ENCODE data around the gene SEL1L3. TPM values are rescaled to one million over a fixed set of nuclear protein-coding genes. Genes with fewer than 3 reads are reported as not detected.

Gene SEL1L3
- total and polyA plus RNA-seq, 7 donors, result 3.5 to 65.6 (median 8.1) TPM

DNA sequence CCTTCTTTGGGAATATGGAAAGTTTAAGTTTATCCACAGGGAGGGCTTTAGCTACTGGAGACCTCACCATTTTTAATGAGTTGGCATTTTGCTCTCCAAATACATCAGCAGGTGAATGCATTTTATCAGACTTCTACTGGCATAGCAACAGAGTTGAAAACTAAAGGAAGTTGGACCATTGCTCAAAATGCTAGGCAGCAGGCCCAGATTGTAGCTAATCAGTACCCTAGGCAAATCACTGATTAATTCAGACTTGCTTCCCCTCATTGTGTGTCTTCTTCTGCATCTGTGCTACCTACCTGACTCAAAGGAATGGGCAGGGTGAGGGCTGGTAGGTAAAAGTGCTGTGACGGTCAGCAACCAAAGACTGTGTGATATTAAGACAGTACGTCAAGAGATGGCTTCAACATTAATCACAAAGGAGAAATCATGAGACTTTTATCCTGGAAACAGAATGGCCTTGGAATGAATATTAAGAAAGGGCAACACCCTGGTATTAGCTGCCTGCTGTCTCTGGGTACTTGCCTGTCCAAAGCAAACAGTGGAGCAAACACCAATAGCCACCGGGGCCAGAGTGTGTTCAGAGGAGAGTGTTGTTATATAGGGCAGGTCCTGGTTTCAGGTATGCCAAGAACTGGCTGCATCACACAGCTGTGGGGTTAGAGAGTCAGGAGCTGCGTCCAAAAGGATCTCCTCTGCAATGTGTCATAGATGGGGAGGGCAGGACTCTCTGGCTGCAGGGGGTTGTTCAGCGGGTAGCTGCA, 34.2 kb upstream of the SEL1L3 start:
- Histone ChIP-seq H3K27ac (no peak overlapping the region), H3K27me3 (no peaks in the 10 kb centered on the region), H3K9me3 (no peaks in the 10 kb centered on the region), H3K4me1 (no peaks in the 10 kb centered on the region), H3K4me3 (no peak overlapping the region), H3K36me3 (no peaks in the 10 kb centered on the region)
- 80 to 85% methylated on average over 5 of the region's 5 CpGs for WGBS, 2 donors
- intact Hi-C loops (cut with DNase I), result no loop called here
- DNase-seq, result no peak
- TF ChIP-seq EP300 (IDR thresholded peaks at IDR 0.05) (no peak), POLR2A (IDR thresholded peaks at IDR 0.05) (no peak), POLR2AphosphoS5 (IDR thresholded peaks at IDR 0.05) (no peak)
- TF ChIP-seq, protein P1, sequence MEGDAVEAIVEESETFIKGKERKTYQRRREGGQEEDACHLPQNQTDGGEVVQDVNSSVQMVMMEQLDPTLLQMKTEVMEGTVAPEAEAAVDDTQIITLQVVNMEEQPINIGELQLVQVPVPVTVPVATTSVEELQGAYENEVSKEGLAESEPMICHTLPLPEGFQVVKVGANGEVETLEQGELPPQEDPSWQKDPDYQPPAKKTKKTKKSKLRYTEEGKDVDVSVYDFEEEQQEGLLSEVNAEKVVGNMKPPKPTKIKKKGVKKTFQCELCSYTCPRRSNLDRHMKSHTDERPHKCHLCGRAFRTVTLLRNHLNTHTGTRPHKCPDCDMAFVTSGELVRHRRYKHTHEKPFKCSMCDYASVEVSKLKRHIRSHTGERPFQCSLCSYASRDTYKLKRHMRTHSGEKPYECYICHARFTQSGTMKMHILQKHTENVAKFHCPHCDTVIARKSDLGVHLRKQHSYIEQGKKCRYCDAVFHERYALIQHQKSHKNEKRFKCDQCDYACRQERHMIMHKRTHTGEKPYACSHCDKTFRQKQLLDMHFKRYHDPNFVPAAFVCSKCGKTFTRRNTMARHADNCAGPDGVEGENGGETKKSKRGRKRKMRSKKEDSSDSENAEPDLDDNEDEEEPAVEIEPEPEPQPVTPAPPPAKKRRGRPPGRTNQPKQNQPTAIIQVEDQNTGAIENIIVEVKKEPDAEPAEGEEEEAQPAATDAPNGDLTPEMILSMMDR (IDR thresholded peaks at IDR 0.05), result no peak

DNA sequence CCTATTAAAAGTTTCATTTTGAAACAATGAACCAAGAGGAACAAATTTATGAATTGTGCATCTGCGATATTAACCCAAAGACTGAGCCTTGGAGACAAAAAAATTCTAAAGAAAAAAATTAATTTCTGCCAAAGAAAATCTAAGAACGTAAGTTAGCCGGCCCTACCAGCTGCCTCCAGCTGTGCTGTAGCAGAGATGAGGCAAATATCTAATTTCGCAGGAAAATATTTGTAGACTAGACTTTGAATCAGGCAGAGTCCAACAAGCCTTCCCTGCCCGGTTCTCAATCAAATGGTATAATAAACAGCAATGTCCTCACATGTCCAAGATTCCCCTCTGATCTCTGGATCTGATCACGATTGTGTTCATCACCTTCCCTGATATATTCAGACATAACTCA, 30.0 kb upstream of the SEL1L3 start:
- no peaks in the 10 kb centered on the region for H3K36me3 ChIP-seq
- no peak for DNase-seq
- WGBS, 2 donors, result 81 to 84% methylated on average over 6 of the region's 6 CpGs

DNA sequence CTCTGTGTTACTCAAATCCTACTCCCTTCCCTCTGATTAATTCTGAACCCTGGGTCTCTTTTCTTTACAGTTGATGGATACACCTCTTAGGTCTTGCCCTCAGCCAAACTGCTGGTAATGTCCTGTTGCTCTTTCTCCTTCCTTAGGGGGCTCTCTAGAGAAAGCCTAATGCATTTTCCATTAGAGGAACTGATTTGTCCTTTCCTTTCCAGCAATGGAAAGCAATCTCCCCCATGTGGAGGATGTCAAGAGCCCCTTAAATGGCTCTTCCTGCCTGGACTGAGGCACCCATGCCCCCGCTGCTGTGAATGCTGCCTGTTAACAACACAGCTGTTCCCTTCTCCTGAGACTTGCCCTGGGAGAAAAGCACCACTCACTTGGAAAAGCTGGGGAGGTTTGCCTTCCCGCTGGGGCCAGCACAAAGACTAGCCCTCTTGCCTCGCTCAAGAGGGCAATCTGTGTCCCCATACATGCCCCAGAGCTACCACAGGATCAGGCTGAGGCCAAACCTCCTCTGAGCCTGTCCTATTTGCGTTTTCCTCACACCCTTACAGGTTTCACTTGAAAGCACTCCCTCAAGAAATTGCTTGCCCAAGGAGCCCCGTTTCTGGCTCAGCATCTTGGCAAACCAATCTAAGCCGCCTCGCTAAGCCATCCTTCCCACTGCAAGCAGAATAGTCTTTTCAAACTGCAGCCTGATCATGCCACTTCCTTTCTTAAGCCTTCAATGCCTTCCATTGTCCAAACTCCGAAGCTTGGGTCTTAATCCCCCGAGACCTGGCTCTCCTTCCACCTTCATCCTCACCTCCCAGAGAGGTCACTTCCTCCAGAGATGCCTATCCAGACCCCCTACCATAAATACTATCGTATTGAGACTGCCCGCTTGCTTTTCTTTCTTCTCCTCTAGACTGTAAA, 28.0 kb upstream of the SEL1L3 start:
- Histone ChIP-seq H3K9me3 (no peaks in the 10 kb centered on the region), H3K36me3 (no peaks in the 10 kb centered on the region), H3K4me3 (no peak overlapping the region), H3K27me3 (no peaks in the 10 kb centered on the region), H3K27ac (no peak overlapping the region), H3K4me1 (no peaks in the 10 kb centered on the region)
- intact Hi-C loops (cut with DNase I), result no loop called here
- no peak for TF ChIP-seq POLR2A (IDR thresholded peaks at IDR 0.05)
- TF ChIP-seq EP300 (IDR thresholded peaks at IDR 0.05), result no peak
- TF ChIP-seq POLR2AphosphoS5 (IDR thresholded peaks at IDR 0.05), result no peak
- TF ChIP-seq, protein P1 (IDR thresholded peaks at IDR 0.05), result no peak
- 85 to 88% methylated on average over 11 of the region's 11 CpGs for WGBS, 2 donors
- DNase-seq, result no peak

More for the DNA sequence above, 30.0 kb upstream of the SEL1L3 start:
- no peaks in the 10 kb centered on the region for H3K4me1 ChIP-seq
- intact Hi-C loops (cut with DNase I), result no loop called here
- no peaks in the 10 kb centered on the region for H3K27me3 ChIP-seq
- no peaks in the 10 kb centered on the region for H3K9me3 ChIP-seq
- H3K4me3 ChIP-seq, result no peak overlapping the region
- no peak for TF ChIP-seq EP300 (IDR thresholded peaks at IDR 0.05)
- no peak for TF ChIP-seq POLR2A (IDR thresholded peaks at IDR 0.05)
- TF ChIP-seq, protein P1 (IDR thresholded peaks at IDR 0.05), result no peak
- peak in 1 of 4 donors; percentile 22 for TF ChIP-seq POLR2AphosphoS5 (IDR thresholded peaks at IDR 0.05)
- H3K27ac ChIP-seq, result no peak overlapping the region

DNA sequence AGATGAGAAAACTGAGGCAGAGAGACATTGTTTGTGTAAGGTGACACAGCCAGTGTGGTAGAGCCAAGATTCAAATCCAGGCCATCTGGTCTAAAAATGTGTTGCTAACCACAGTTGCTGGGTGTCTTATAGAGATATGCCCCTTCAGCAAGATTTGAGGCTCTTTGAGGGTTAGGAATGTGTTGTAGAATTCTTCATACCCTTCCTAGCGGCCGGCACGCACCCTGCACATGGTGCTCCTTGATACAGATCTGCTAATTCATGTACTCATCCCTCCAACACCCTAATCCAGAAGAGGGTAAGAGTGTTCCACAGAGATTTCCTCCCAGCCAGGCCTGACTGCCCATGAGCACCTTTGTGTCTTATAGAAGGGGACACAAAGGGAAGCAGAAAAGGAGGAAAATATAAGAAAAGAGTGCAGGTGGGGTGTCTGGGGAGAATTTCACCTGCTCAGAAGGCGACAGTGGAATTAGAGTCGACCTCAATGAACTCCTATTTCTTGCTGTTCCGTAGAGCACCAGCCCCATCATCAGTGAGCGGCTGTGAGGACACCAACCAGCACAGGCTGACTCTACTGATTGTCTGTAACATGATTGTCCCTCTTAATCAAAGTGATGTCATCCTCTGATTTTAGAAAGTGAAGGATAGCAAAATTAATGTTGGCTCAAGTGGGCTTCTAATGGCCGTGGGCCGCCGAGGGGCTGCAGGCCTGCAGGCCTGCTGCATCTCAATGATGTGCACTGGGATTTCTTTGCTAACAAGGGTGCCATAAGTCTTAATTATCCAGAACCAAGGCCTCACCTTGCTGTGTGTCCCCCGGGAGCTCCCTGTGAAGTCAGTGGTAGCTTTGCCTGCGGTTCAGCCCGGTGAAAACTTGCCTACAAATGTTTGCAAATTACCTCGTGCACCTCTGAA, 27.1 kb upstream of the SEL1L3 start:
- H3K9me3 ChIP-seq, result no peaks in the 10 kb centered on the region
- no peaks in the 10 kb centered on the region for H3K36me3 ChIP-seq
- intact Hi-C loops (cut with DNase I), result no loop called here
- H3K4me3 ChIP-seq, result no peak overlapping the region
- no peaks in the 10 kb centered on the region for H3K27me3 ChIP-seq
- no peak for DNase-seq
- no peak overlapping the region for H3K27ac ChIP-seq
- no peak for TF ChIP-seq POLR2A (IDR thresholded peaks at IDR 0.05)
- no peak for TF ChIP-seq POLR2AphosphoS5 (IDR thresholded peaks at IDR 0.05)
- TF ChIP-seq EP300 (IDR thresholded peaks at IDR 0.05), result no peak
- TF ChIP-seq, protein P1 (IDR thresholded peaks at IDR 0.05), result no peak
- no peaks in the 10 kb centered on the region for H3K4me1 ChIP-seq
- WGBS, 2 donors, result 90 to 94% methylated on average over 14 of the region's 14 CpGs

All from sigmoid colon (tissue), 7 donors.